ENCODE results near the gene PLXNA4.

GRCh38 chr7:132080467-132080866 is 495.8 kb downstream of the PLXNA4 start:
- TF ChIP-seq CTCF (IDR thresholded peaks at IDR 0.05; ENCODE audit: low read depth, low read length) (no peak), EZH2phosphoT487 (IDR thresholded peaks at IDR 0.05; ENCODE audit: low read depth) (no peak)
